Measurements from ENCODE around the gene CD8B.
"Not testable (repeated sequence)": the region's sequence is repeated elsewhere in the genome, so short reads cannot be mapped to it uniquely, and the experiment has no call there.

The CD8B gene

DNA sequence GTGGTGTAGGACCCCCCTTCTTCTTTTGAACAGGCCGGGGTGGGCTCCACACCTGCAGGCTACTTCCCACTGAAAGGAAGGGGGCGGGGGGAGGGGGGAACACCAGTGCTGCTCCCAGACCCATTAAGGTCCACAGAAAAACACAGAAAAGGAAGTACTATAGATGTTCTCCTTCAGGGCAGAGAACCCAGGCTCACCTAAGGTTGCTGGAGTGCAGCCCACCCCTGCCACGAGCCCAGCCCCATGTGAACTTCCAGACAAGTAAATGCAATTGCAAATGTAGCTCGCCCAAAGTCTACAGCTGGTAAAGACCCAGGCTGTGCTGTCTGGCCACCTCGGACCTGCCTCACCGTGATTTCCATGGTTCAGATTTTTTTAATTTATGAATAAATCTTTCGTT is 24.0 kb downstream of the CD8B start:
- FAIRE-seq; DNase-seq (ENCODE audit: extremely low spot score, insufficient read length, low read depth): not testable (repeated sequence)

GRCh38 chr2:86836915-86837695 is 24.6 kb downstream of the CD8B start:
- DNase-seq (ENCODE audit: extremely low spot score, insufficient read length, low read depth); FAIRE-seq: not testable (repeated sequence)

- not testable (repeated sequence) for DNase-seq (ENCODE audit: extremely low spot score, insufficient read length, low read depth); FAIRE-seq
Measured at GRCh38 chr2:86835548-86835889, 26.2 kb downstream of the CD8B start.

- FAIRE-seq, result no peak
Measured at GRCh38 chr2:86833315-86833714, 28.4 kb downstream of the CD8B start.

GRCh38 chr2:86832334-86833096 is 29.2 kb downstream of the CD8B start:
- no peak for FAIRE-seq

More at GRCh38 chr2:86833315-86833714, 28.4 kb downstream of the CD8B start:
- no peak for DNase-seq (ENCODE audit: extremely low spot score, insufficient read length, low read depth)

GRCh38 chr2:86831537-86831936 is 30.1 kb downstream of the CD8B start:
- FAIRE-seq (no peak), DNase-seq (ENCODE audit: extremely low spot score, insufficient read length, low read depth) (no peak)

More at GRCh38 chr2:86832334-86833096, 29.2 kb downstream of the CD8B start:
- DNase-seq (ENCODE audit: extremely low spot score, insufficient read length, low read depth), result no peak

DNA sequence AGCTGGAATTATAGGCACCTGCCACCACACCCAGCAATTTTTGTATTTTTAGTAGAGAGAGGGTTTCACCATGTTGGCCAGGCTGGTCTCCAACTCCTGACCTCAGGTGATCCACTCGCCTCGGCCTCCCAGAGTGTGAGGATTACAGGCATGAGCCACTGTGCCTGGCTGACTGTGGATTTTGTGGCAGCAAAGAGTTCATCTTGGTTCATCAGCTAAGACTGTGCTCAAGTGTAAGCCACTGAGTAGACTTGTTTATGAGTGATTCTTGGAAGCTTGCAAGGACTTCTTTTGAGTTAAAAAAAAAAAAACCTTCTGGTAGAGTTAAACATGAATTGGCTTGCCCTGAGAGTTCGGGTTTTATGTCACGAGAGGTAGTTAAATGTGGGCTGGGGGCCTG is 34.7 kb downstream of the CD8B start:
- FAIRE-seq, result no peak
- DNase-seq (ENCODE audit: extremely low spot score, insufficient read length, low read depth), result no peak

GRCh38 chr2:86825693-86826381 is 35.8 kb downstream of the CD8B start:
- no peak for FAIRE-seq

DNA sequence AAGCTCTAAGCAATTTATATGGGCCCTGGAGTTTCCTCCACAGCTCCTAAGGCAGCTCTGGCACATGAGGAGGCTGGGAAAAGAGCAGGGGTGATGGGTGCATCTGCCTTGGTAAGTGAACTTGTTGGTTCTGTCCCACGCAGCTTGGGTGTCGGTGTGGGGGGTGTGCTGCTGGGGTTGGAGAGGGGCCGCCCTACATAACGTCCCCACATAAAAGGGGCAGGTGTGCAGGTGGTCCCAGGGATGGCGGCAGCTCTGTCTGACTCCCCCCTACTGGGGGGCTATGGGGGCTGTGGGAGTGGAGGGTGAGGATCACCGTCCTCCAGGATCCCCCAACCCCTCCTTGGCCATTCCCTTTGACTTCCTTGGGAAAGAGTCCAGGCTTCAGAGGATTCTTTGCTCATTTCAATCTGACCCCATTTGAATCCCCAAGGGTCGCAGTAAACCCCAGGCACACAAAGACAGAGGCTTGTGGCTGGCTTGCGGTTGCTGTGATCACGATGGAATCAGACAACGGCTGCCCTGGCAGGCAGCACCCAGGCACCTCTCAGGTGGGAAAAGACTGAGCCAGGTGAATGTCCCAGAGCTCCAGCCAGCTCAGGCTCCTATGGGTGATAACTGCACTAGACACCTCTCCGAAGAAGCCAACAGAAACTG is 36.5 kb downstream of the CD8B start:
- DNase-seq (ENCODE audit: extremely low spot score, insufficient read length, low read depth), result no peak
- FAIRE-seq, result no peak

More at GRCh38 chr2:86825693-86826381, 35.8 kb downstream of the CD8B start:
- no peak for DNase-seq (ENCODE audit: extremely low spot score, insufficient read length, low read depth)

DNA sequence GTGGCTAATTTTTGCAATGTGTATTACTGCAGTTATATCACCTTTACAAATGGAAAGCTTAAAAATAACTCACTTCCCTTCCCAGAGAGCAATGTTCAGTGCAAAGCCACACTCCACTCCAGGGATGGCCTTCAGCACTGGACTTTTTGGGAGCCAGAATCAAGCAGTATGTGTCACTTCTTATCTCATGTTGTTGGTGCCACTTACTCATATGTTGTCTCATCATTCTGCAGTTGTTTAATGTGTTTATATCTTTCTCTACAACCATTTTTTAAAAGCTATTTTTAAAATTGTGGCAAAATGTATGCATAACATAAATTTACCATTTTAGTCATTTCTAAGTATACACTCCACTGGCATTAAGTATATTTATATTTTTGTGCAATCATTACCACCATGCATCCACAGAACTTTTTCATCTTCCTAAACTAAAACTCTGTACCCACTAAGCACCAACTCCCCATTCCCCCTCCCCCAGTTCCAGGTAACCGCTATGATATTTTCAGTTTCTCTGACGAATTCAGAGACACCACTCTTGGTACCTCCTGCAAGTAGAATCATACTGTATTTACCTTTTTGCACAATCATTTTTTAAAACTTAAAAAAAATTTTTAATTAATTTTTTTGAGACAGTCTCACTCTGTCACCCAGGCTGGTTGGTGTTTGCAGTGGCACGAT is 38.9 kb downstream of the CD8B start:
- no peak for DNase-seq (ENCODE audit: extremely low spot score, insufficient read length, low read depth)
- FAIRE-seq, result no peak

DNA sequence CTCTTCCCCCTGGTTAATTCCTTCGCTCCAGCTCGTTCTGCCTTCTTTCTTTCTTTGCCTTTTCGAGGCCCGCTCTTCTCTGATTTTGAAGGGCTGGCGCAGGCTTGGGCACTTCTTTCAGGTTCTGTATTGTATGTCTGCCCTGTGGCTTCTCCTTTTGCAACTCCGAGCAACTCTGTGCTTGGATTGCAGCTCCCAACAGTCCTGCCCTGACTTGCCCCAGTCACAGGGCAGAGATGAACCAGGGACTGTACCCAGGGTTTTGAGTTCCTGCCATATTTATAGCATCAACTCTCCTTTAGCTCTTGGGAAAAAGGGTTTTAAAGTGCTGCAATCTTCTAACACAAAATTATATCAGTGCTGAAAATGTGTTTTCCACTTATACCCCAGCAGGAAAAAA is 39.8 kb downstream of the CD8B start:
- no peak for FAIRE-seq
- DNase-seq (ENCODE audit: extremely low spot score, insufficient read length, low read depth), result no peak

DNA sequence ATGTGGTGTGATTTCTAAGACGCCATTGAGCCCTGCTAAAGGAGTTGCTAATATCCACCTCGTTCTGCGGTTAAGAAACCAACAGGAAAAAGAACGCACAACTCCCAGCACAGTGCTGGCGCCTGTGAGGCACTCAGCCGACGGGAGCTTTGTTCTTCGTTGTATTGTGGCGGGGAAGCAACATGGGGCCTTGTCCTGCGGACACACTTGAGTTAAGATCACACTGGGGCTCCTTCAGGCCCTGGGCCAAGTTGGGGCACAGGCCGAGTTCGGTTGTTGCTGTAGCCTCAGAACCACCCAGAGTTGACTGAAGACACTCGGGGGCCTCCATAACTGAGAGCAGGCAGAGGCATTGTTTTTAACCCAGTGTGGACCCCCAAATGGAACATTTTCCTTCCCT is 40.4 kb downstream of the CD8B start:
- FAIRE-seq (no peak), DNase-seq (ENCODE audit: extremely low spot score, insufficient read length, low read depth) (no peak)

DNA sequence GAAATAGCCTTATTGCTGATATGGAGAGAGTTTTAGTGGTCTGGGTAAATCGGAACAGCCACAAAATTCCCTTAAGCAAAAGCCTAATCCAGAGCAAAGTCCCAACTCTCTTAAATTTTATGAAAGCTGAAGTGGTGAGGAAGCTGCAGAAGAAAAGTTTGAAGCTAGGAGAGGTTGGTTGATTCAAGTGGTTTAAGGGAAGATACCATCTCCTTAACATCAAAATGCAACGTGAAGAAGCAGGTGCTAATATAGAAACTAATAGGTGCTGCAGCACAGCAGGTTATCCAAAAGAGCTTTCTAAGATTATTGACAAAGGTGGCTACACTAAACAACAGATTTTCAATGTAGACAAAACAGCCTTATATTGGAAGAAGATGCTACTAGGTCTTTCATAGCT is 42.7 kb downstream of the CD8B start:
- DNase-seq (ENCODE audit: extremely low spot score, insufficient read length, low read depth) (no peak), FAIRE-seq (no peak)

- no peak for FAIRE-seq
Measured at GRCh38 chr2:86818114-86818801, 43.4 kb downstream of the CD8B start.

DNA sequence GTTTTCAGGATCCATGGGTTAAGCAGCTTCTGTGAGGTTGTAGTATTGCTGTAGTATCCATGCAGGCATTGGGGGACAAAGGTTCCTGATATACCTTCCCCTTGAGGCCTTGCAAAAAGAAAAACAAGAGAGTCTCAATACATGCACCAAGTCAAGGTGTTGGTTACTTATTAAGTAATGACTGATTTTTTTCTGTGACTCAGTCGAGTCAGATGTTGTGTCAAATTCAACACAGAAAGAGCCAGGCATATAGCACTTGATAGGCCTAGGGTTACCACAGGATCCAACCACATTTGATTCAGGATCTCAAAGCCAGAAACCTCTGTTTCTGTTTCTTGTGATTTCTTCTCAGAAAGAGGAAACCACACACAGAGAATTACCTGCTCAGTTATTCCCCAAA is 46.1 kb downstream of the CD8B start:
- DNase-seq (ENCODE audit: extremely low spot score, insufficient read length, low read depth) (no peak), FAIRE-seq (no peak)

More at GRCh38 chr2:86818114-86818801, 43.4 kb downstream of the CD8B start:
- DNase-seq (ENCODE audit: extremely low spot score, insufficient read length, low read depth), result no peak

GRCh38 chr2:86809481-86810121 is 52.1 kb downstream of the CD8B start:
- no peak for FAIRE-seq
- DNase-seq (ENCODE audit: extremely low spot score, insufficient read length, low read depth), result no peak

- FAIRE-seq (peak; percentile 92), DNase-seq (ENCODE audit: extremely low spot score, insufficient read length, low read depth) (peak; percentile 87)
Measured at GRCh38 chr2:86808315-86809161, 53.1 kb downstream of the CD8B start.
